Measurements from ENCODE around the gene GRHL3.

The GRHL3 gene

DNA sequence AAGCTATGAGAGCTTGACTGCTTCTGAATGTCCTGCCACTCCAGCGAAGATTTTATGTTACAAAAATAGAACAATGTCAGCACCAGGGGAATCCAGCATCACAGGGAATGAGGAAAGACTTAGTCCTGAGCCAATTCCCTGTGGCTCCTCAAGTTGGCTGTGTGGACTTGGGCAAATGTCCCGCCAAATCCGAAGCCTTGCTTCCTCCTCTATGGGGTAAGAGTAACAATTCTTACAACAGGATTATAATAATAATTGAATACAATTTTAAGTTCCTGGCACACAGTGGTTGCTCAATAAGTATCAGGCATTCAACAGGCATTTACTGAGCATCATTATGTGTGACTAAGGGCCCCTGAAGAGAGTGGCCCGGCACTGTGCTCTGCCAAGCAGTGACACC, 50.0 kb downstream of the GRHL3 start:
- H3K4me3 ChIP-seq (ENCODE audit: low read length), result no peak overlapping the region
- DNase-seq (ENCODE audit: low read depth), result no peak
- TF ChIP-seq, protein P1, sequence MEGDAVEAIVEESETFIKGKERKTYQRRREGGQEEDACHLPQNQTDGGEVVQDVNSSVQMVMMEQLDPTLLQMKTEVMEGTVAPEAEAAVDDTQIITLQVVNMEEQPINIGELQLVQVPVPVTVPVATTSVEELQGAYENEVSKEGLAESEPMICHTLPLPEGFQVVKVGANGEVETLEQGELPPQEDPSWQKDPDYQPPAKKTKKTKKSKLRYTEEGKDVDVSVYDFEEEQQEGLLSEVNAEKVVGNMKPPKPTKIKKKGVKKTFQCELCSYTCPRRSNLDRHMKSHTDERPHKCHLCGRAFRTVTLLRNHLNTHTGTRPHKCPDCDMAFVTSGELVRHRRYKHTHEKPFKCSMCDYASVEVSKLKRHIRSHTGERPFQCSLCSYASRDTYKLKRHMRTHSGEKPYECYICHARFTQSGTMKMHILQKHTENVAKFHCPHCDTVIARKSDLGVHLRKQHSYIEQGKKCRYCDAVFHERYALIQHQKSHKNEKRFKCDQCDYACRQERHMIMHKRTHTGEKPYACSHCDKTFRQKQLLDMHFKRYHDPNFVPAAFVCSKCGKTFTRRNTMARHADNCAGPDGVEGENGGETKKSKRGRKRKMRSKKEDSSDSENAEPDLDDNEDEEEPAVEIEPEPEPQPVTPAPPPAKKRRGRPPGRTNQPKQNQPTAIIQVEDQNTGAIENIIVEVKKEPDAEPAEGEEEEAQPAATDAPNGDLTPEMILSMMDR (conservative IDR thresholded peaks at IDR 0.05; ENCODE audit: low read depth, low read length), result no peak

DNA sequence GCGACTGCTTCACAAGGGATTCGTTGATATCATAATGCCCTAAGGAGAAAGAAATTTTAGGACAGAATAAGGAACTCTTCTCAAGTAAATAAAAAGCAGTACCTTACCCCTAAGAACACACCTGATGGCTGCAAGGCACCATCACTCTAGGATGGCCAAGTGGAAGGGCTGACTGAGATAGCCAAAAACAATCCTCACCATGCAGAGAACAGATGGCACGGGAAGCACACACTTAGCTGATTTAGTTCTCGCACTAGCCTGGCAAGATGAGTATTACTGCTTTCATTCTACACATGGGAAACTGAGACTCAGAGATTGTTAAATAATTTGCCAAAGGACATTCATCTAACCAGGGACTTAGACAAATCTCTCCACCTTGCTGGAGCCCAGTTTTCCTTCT, 50.6 kb downstream of the GRHL3 start:
- TF ChIP-seq, protein P1 (conservative IDR thresholded peaks at IDR 0.05; ENCODE audit: low read depth, low read length), result no peak
- H3K4me3 ChIP-seq (ENCODE audit: low read length), result no peak overlapping the region
- no peak for DNase-seq (ENCODE audit: low read depth)

DNA sequence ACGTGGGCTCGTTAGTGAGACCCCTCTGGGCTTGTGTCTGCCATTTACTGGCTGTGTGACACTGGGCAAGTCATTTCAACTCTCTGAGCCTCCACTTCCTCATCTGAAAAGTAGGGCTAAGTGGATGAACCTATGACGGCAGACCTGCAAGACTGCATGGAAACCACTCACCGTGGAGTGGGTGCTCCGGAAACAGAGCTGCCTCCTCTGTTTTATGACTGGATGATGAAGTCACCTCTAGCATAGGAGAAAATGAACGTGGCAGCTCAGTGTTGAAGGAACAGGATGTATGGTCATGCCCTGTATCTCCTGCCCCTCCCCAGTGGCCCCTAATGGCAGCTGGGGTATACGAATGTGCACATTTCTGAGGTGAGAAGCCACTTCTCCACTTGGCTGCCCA, 53.9 kb downstream of the GRHL3 start:
- no peak for DNase-seq (ENCODE audit: low read depth)
- H3K4me3 ChIP-seq (ENCODE audit: low read length), result no peak overlapping the region

DNA sequence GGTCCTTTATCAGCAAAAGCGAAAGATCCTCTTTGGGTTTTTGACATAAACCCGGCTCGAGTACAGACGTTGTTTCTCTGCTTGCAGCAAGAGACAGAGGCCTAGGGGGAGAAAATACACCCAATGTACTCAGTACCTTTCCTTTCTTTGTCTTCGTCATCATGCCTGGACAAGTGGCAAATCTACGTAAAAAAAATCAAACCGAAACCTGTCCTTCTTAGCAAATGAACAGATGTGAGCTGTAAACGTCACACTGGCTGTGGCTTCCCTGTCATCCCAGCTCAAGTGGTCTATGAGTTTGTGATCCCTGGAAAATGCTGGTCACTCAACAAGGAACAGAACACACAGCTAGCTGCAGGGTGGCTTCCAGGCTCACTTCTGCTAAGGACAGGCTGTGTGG, 54.6 kb downstream of the GRHL3 start:
- TF ChIP-seq, protein P1 (conservative IDR thresholded peaks at IDR 0.05; ENCODE audit: low read depth, low read length), result no peak
- no peak overlapping the region for H3K4me3 ChIP-seq (ENCODE audit: low read length)
- DNase-seq (ENCODE audit: low read depth), result no peak

More for the DNA sequence above, 53.9 kb downstream of the GRHL3 start:
- TF ChIP-seq, protein P1 (conservative IDR thresholded peaks at IDR 0.05; ENCODE audit: low read depth, low read length), result no peak

DNA sequence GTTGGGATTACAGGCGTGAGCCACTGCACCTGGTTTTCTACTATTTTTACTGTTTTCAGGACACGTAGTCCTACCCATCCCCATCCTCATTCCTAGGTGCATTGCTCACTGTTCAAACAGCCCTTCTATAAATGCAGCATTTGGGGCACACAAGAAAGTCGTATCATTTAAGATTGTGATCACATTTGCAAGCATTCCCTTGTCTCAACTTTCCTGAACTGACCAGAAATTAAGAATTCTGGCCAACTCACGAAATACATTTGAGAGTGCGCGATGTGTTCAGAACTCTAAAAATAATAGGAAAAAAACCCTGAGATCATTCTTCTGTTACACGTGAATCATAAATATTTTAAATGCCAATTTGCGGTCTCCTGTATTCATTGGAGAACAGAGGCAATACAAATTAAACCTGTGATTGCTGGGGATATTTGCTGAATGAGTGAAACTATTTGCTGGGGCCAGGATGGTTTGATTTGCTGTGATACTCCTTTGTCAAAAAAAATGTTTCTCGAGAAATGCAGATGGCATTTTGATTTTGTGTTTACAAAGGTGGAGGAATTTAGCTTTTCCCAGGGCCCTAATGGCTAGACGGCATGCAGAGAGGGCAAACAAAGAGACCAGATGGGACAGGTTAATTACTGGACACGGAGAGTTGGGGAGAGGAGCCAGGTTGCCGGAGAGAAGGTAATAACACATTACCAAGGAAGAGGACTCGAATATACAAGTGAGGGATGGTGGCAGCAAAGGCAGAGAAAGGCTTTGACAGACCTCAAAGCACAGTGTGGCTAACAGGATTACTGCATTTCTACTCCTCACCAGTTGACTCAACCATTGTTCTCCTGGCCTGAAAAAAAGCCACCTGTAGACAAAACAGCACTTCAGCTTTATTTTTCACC, 56.0 kb downstream of the GRHL3 start:
- H3K4me3 ChIP-seq (ENCODE audit: low read length), result no peak overlapping the region
- TF ChIP-seq, protein P1 (conservative IDR thresholded peaks at IDR 0.05; ENCODE audit: low read depth, low read length), result no peak
- DNase-seq (ENCODE audit: low read depth), result no peak

DNA sequence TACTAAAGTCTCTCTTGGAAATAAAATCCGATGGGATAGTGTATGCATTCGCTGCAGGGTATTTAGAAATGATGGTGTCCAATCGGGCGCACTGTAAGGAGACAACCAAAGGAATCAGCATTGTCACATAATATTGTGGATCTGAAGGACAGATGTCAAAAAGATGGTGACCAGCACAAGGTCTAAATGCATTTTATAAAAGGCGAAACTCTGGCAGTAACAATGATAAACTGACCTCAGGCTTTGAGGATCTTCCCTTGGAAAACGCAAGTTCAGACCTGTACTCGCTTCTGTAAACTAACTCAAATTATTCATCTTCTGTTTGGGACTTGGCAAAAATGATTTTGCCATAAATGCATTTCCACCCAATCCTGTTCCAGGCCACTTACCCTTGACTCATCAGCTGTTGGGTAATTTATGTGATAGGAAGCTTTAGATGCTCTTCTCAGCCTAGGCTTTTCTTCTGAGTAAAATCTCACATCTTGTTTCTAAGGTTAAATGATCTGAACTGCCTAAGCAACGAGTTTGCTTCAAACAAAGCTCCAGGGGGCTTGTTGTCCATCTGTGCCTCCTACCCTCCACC, 60.7 kb downstream of the GRHL3 start:
- H3K4me3 ChIP-seq (ENCODE audit: low read length), result no peak overlapping the region
- no peak for DNase-seq (ENCODE audit: low read depth)

More for the DNA sequence above, 60.7 kb downstream of the GRHL3 start:
- TF ChIP-seq, protein P1 (conservative IDR thresholded peaks at IDR 0.05; ENCODE audit: low read depth, low read length), result no peak

Data from retinal pigment epithelial cell (primary cell).